C4-2B (cell line): Measurements from ENCODE around the gene CABLES2.
A peak's percentile ranks its signal among the peaks of the same experiment; 100 is the strongest.

ENCODE experiments used
- H3K27ac ChIP-seq: fragments of 450-650 bp; 2 replicates; pipeline ENCODE4 v1.5.1; 2017
- CTCF ChIP-seq: fragments of 450-650 bp; conservative IDR thresholded peaks from 2 replicates; pipeline ENCODE4 v1.5.1; 2017; ENCODE audit warnings: mild to moderate bottlenecking
- ZFX ChIP-seq: fragments of 450-650 bp; IDR thresholded peaks from 2 replicates; pipeline ENCODE4 v1.6.1; 2017

CABLES2 gene

GRCh38 chr20:62359043-62359490, 48.0 kb downstream of the CABLES2 start:
- no peak for TF ChIP-seq ZFX
- TF ChIP-seq CTCF, result no peak
- H3K27ac ChIP-seq, result peak overlapping the region; percentile 98

- peak overlapping the region; percentile 98 for H3K27ac ChIP-seq
- TF ChIP-seq CTCF, result no peak
- TF ChIP-seq ZFX, result no peak
These were observed 48.7 kb downstream of the CABLES2 start for GRCh38 chr20:62358171-62359042.

- peak overlapping the region; percentile 98 for H3K27ac ChIP-seq
These were observed 49.4 kb downstream of the CABLES2 start for GRCh38 chr20:62357681-62358080.

GRCh38 chr20:62357187-62357667, 49.9 kb downstream of the CABLES2 start:
- H3K27ac ChIP-seq, result peak overlapping the region; percentile 98
- TF ChIP-seq ZFX (no peak), CTCF (no peak)

More at GRCh38 chr20:62357681-62358080, 49.4 kb downstream of the CABLES2 start:
- no peak for TF ChIP-seq ZFX
- TF ChIP-seq CTCF, result no peak

GRCh38 chr20:62356589-62357186, 50.4 kb downstream of the CABLES2 start:
- peak overlapping the region; percentile 98 for H3K27ac ChIP-seq
- TF ChIP-seq CTCF (no peak), ZFX (no peak)

GRCh38 chr20:62355878-62356588, 51.1 kb downstream of the CABLES2 start:
- no peak for TF ChIP-seq CTCF
- TF ChIP-seq ZFX, result no peak
- H3K27ac ChIP-seq, result peak overlapping the region; percentile 98
